Neutrophil (primary cell): ENCODE measurements around the gene TDO2.
"Not testable (repeated sequence)": the region's sequence is repeated elsewhere in the genome, so short reads cannot be mapped to it uniquely, and the experiment has no call there.

Source experiments
- H3K27ac ChIP-seq: fragments of 200-600 bp; sonication (generic); 2 replicates; pipeline ENCODE4 v1.5.1; 2016; ENCODE audit warnings: mild to moderate bottlenecking, moderate library complexity
- H3K27me3 ChIP-seq: fragments of 200-600 bp; sonication (generic); 2 replicates; pipeline ENCODE4 v1.6.0; 2016; ENCODE audit warnings: mild to moderate bottlenecking
- H3K36me3 ChIP-seq: fragments of 200-600 bp; sonication (generic); 2 replicates; pipeline ENCODE4 v1.5.1; 2017
- H3K4me1 ChIP-seq, 2 experiments: fragments of 200-600 bp in 1 of 2; sonication (generic) in 1 of 2; 1 replicate in 1 of 2; 2 replicates in 1 of 2; pipeline versions ENCODE4 v1.5.1 to v1.6.1; 2013 to 2016; ENCODE audit warnings: low read depth in 1 of 2, low read length in 1 of 2, mild to moderate bottlenecking in 1 of 2, moderate library complexity in 1 of 2; ENCODE audit not compliant: control insufficient read depth in 1 of 2, insufficient read depth in 1 of 2
- H3K4me3 ChIP-seq, 2 experiments: fragments of 200-600 bp in 1 of 2; sonication (generic) in 1 of 2; 1 replicate in 1 of 2; 2 replicates in 1 of 2; pipeline ENCODE4 v1.5.1; 2013 to 2016; ENCODE audit warnings: low read depth in 1 of 2, low read length in 1 of 2, mild to moderate bottlenecking in 1 of 2, moderate library complexity in 1 of 2
- H3K9me3 ChIP-seq: fragments of 200-600 bp; sonication (generic); 2 replicates; pipeline ENCODE4 v1.5.1; 2016
- TF ChIP-seq, protein P1 (sequence below): fragments of 200-600 bp; sonication (generic); IDR thresholded peaks from 2 replicates; pipeline ENCODE4 v1.5.1; 2016; ENCODE audit warnings: antibody characterized with exemption

TDO2 gene

GRCh38 chr4:155887045-155887444 is 16.5 kb upstream of the TDO2 start:
- no peak overlapping the region for H3K4me3 ChIP-seq
- no peaks in the 10 kb centered on the region for H3K36me3 ChIP-seq
- TF ChIP-seq, protein P1, sequence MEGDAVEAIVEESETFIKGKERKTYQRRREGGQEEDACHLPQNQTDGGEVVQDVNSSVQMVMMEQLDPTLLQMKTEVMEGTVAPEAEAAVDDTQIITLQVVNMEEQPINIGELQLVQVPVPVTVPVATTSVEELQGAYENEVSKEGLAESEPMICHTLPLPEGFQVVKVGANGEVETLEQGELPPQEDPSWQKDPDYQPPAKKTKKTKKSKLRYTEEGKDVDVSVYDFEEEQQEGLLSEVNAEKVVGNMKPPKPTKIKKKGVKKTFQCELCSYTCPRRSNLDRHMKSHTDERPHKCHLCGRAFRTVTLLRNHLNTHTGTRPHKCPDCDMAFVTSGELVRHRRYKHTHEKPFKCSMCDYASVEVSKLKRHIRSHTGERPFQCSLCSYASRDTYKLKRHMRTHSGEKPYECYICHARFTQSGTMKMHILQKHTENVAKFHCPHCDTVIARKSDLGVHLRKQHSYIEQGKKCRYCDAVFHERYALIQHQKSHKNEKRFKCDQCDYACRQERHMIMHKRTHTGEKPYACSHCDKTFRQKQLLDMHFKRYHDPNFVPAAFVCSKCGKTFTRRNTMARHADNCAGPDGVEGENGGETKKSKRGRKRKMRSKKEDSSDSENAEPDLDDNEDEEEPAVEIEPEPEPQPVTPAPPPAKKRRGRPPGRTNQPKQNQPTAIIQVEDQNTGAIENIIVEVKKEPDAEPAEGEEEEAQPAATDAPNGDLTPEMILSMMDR: no peak
- H3K4me1 ChIP-seq: no peaks in the 10 kb centered on the region
- H3K9me3 ChIP-seq: no peaks in the 10 kb centered on the region
- no peaks in the 10 kb centered on the region for H3K27me3 ChIP-seq
- no peak overlapping the region for H3K27ac ChIP-seq

GRCh38 chr4:155887847-155888570 is 15.5 kb upstream of the TDO2 start:
- Histone ChIP-seq H3K4me1 (no peaks in the 10 kb centered on the region), H3K27ac (no peak overlapping the region), H3K4me3 (no peak overlapping the region), H3K36me3 (no peaks in the 10 kb centered on the region), H3K27me3 (no peaks in the 10 kb centered on the region), H3K9me3 (no peaks in the 10 kb centered on the region)
- TF ChIP-seq, protein P1: no peak

- H3K27me3 ChIP-seq: no peaks in the 10 kb centered on the region
- TF ChIP-seq, protein P1: no peak
- no peaks in the 10 kb centered on the region for H3K36me3 ChIP-seq
- no peak overlapping the region for H3K4me3 ChIP-seq
- no peaks in the 10 kb centered on the region for H3K4me1 ChIP-seq
- H3K27ac ChIP-seq: no peak overlapping the region
- no peaks in the 10 kb centered on the region for H3K9me3 ChIP-seq
Measured at GRCh38 chr4:155889031-155889793, 14.3 kb upstream of the TDO2 start.

DNA sequence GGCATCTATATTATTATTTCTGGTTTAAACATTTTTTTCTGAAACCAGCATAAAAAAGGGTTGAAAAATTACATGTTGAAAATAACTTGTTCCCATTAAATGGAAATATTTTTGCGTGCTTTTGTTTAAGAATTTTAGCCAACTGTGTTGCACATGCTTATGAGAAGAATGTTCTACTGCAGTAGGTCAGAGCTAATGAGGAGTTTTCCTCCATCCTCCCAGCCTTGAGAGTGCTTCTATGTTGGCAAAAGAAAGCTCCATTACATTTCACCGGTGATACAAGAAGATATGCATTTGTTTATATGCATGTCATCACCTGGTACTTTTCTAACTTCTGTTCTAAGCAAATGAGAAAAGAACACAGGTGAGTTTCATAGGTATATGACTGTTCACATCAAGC is 13.6 kb upstream of the TDO2 start:
- no peak overlapping the region for H3K27ac ChIP-seq
- H3K4me3 ChIP-seq: no peak overlapping the region
- TF ChIP-seq, protein P1: no peak
- H3K9me3 ChIP-seq: no peaks in the 10 kb centered on the region
- H3K27me3 ChIP-seq: no peaks in the 10 kb centered on the region
- no peaks in the 10 kb centered on the region for H3K4me1 ChIP-seq
- no peaks in the 10 kb centered on the region for H3K36me3 ChIP-seq

DNA sequence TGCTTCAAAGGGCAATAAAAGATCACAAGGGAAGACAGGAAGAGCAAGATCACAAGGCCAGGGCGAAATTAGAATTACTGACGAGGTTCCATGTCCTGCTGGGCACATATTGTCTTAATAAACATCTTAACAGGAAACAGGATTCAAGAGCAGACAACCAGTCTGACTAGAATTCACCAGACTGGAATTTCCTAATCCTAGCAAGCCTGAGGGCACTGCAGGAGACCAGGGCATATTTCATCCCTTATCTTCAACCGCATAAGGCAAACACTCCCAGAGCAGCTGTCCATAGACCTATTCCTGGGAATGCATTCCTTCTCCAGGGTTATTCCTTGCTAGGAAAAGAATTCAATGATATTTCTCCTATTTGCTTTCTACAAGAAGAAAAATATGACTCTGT is 12.4 kb upstream of the TDO2 start:
- Histone ChIP-seq H3K4me3 (no peak overlapping the region), H3K4me1 (no peaks in the 10 kb centered on the region), H3K27ac (no peak overlapping the region), H3K36me3 (no peaks in the 10 kb centered on the region), H3K27me3 (no peaks in the 10 kb centered on the region), H3K9me3 (no peaks in the 10 kb centered on the region)
- TF ChIP-seq, protein P1: no peak

DNA sequence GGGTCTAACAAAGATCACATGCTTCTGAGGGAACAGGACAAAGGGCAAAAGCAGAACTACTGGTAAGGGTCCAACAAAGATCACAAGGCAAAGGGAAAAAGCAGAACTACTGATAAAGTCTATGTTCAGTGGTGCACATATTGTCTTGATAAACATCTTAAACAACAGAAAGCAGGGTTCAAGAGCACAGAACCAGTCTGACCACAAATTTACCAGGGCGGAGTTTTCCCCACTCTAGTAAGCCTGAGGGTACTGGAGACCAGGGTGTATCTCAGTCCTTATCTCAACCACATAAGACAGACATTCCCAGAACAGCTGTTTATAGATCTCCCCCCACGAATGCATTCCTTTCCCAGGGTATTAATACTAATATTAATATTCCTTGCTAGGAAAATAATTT is 5.1 kb upstream of the TDO2 start:
- not testable (repeated sequence) for H3K36me3 ChIP-seq, H3K9me3 ChIP-seq, H3K27ac ChIP-seq, H3K4me1 ChIP-seq, H3K4me3 ChIP-seq, H3K27me3 ChIP-seq
